Thymus (tissue), 11 donors: Measurements from ENCODE around the gene SLC1A1. TPM values are rescaled to one million over a fixed set of nuclear protein-coding genes. Genes with fewer than 3 reads are reported as not detected.

Source experiments
- DNase-seq, 9 donors: peaks; one replicate each; pipeline ENCODE4 v3.0.0-alpha.2; 2013; ENCODE audit warnings: low spot score in 9 of 9, low read depth in 6 of 9, missing footprints in 1 of 9
- H3K27ac ChIP-seq, 2 donors: one replicate each; pipeline ENCODE4 v1.5.1; 2013; ENCODE audit warnings: control low read depth in 1 of 2, low read depth in 1 of 2, low read length in 1 of 2, mild to moderate bottlenecking in 1 of 2, moderate library complexity in 1 of 2
- H3K27me3 ChIP-seq, 2 donors: one replicate each; pipeline ENCODE4 v1.5.1; 2013; ENCODE audit warnings: low read length in 1 of 2; ENCODE audit not compliant: control insufficient read depth in 2 of 2, insufficient read depth in 1 of 2
- H3K36me3 ChIP-seq, 2 donors: one replicate each; pipeline ENCODE4 v1.5.1; 2013; ENCODE audit warnings: low read length in 1 of 2, mild to moderate bottlenecking in 1 of 2, moderate library complexity in 1 of 2; ENCODE audit not compliant: control insufficient read depth in 2 of 2, insufficient read depth in 2 of 2
- H3K4me1 ChIP-seq, 2 donors: one replicate each; pipeline ENCODE4 v1.5.1; 2013; ENCODE audit warnings: low read length in 2 of 2; ENCODE audit not compliant: control insufficient read depth in 2 of 2, insufficient read depth in 2 of 2
- H3K4me3 ChIP-seq, 2 donors: one replicate each; pipeline ENCODE4 v1.5.1; 2013; ENCODE audit warnings: low read length in 2 of 2, control low read depth in 1 of 2, mild to moderate bottlenecking in 1 of 2
- H3K9me3 ChIP-seq, 2 donors: one replicate each; pipeline ENCODE4 v1.5.1; 2013; ENCODE audit warnings: low read length in 1 of 2, mild to moderate bottlenecking in 1 of 2; ENCODE audit not compliant: control insufficient read depth in 2 of 2, insufficient read depth in 1 of 2
- WGBS: extraction: QIAGEN DNeasy Blood & Tissue Kit; methylation state at CpG from one replicate; pipeline ENCODE4 v1.1.7; 2013; 5-methylcytosine and 5-hydroxymethylcytosine counted together
- polyA plus RNA-seq: library from polyadenylated mRNA; stranded (reverse); fragments of 200-250 nt; gene quantifications from one replicate; pipeline ENCODE4 v1.2.3, GENCODE V29; 2013
- total RNA-seq: library from RNA; stranded (reverse); fragments of 120-200 nt; gene quantifications from one replicate; pipeline ENCODE4 v1.2.4, GENCODE V29; 2013
- donor health status: healthy.

Gene SLC1A1
- total and polyA plus RNA-seq, 2 donors, result 0.42 to 0.59 TPM

- Histone ChIP-seq H3K27ac (no peak overlapping the region), H3K36me3 (no peaks in the 10 kb centered on the region), H3K9me3 (no peaks in the 10 kb centered on the region), H3K4me1 (peaks cover 0 to 4% of the 10 kb centered on the region in 2 donors), H3K27me3 (peaks cover 37 to 72% of the 10 kb centered on the region in 2 donors), H3K4me3 (peak overlapping the region in 1 of 2 donors; percentile 44)
- WGBS, result 7% methylated on average over 8 of the region's 8 CpGs
- DNase-seq, result no peak
Measured at GRCh38 chr9:4489562-4489918, 728 bp upstream of the SLC1A1 start.

GRCh38 chr9:4490705-4491625 is 697 bp downstream of the SLC1A1 start:
- Histone ChIP-seq H3K9me3 (no peaks in the 10 kb centered on the region), H3K27me3 (peaks cover 37 to 81% of the 10 kb centered on the region in 2 donors), H3K36me3 (no peaks in the 10 kb centered on the region), H3K4me1 (peaks cover 0 to 4% of the 10 kb centered on the region in 2 donors), H3K27ac (no peak overlapping the region), H3K4me3 (peak overlapping the region in 1 of 2 donors; percentile 44)
- no peak for DNase-seq
- 5% methylated on average over 52 of the region's 52 CpGs for WGBS

- Histone ChIP-seq H3K4me1 (peaks cover 0 to 4% of the 10 kb centered on the region in 2 donors), H3K4me3 (no peak overlapping the region), H3K27me3 (peaks cover 37 to 82% of the 10 kb centered on the region in 2 donors), H3K9me3 (no peaks in the 10 kb centered on the region), H3K36me3 (no peaks in the 10 kb centered on the region), H3K27ac (no peak overlapping the region)
- WGBS, result 15% methylated on average over 7 of the region's 7 CpGs
- DNase-seq, result no peak
Measured at GRCh38 chr9:4491626-4491975, 1.3 kb downstream of the SLC1A1 start.

GRCh38 chr9:4494332-4494731 is 4.1 kb downstream of the SLC1A1 start:
- H3K27me3 ChIP-seq, result peaks cover 29 to 63% of the 10 kb centered on the region in 2 donors
- WGBS, result 95% methylated on average over 2 of the region's 2 CpGs
- no peak for DNase-seq

GRCh38 chr9:4494806-4495205 is 4.5 kb downstream of the SLC1A1 start:
- Histone ChIP-seq H3K4me1 (peaks cover 0 to 4% of the 10 kb centered on the region in 2 donors), H3K4me3 (no peak overlapping the region), H3K27me3 (peaks cover 24 to 59% of the 10 kb centered on the region in 2 donors), H3K36me3 (no peaks in the 10 kb centered on the region), H3K9me3 (no peaks in the 10 kb centered on the region), H3K27ac (no peak overlapping the region)
- no peak for DNase-seq
- 92% methylated on average over 7 of the region's 7 CpGs for WGBS

More at GRCh38 chr9:4494332-4494731, 4.1 kb downstream of the SLC1A1 start:
- no peak overlapping the region for H3K4me3 ChIP-seq
- peaks cover 0 to 4% of the 10 kb centered on the region in 2 donors for H3K4me1 ChIP-seq
- no peak overlapping the region for H3K27ac ChIP-seq
- no peaks in the 10 kb centered on the region for H3K36me3 ChIP-seq
- no peaks in the 10 kb centered on the region for H3K9me3 ChIP-seq

- 94% methylated on average over 4 of the region's 4 CpGs for WGBS
- no peak for DNase-seq
- peaks cover 17 to 51% of the 10 kb centered on the region in 2 donors for H3K27me3 ChIP-seq
Measured at GRCh38 chr9:4495537-4495936, 5.3 kb downstream of the SLC1A1 start.

GRCh38 chr9:4496497-4496896 is 6.2 kb downstream of the SLC1A1 start:
- peaks cover 7 to 42% of the 10 kb centered on the region in 2 donors for H3K27me3 ChIP-seq
- H3K36me3 ChIP-seq, result no peaks in the 10 kb centered on the region
- WGBS, result 95% methylated on average over 2 of the region's 2 CpGs
- no peak overlapping the region for H3K4me3 ChIP-seq
- no peak for DNase-seq
- no peak overlapping the region for H3K27ac ChIP-seq
- no peaks in the 10 kb centered on the region for H3K9me3 ChIP-seq
- no peaks in the 10 kb centered on the region for H3K4me1 ChIP-seq

More at GRCh38 chr9:4495537-4495936, 5.3 kb downstream of the SLC1A1 start:
- H3K9me3 ChIP-seq, result no peaks in the 10 kb centered on the region
- peaks cover 0 to 4% of the 10 kb centered on the region in 2 donors for H3K4me1 ChIP-seq
- H3K27ac ChIP-seq, result no peak overlapping the region
- no peaks in the 10 kb centered on the region for H3K36me3 ChIP-seq
- no peak overlapping the region for H3K4me3 ChIP-seq

GRCh38 chr9:4497395-4497794 is 7.1 kb downstream of the SLC1A1 start:
- 38% methylated on average over 1 of the region's 1 CpG for WGBS
- no peaks in the 10 kb centered on the region for H3K4me1 ChIP-seq
- no peak for DNase-seq
- H3K4me3 ChIP-seq, result no peak overlapping the region
- no peaks in the 10 kb centered on the region for H3K36me3 ChIP-seq
- peaks cover 3 to 33% of the 10 kb centered on the region in 2 donors for H3K27me3 ChIP-seq
- H3K9me3 ChIP-seq, result no peaks in the 10 kb centered on the region
- H3K27ac ChIP-seq, result no peak overlapping the region

- Histone ChIP-seq H3K36me3 (no peaks in the 10 kb centered on the region), H3K4me1 (no peaks in the 10 kb centered on the region), H3K27me3 (peaks cover 0 to 28% of the 10 kb centered on the region in 2 donors), H3K9me3 (no peaks in the 10 kb centered on the region), H3K27ac (no peak overlapping the region), H3K4me3 (no peak overlapping the region)
- 84% methylated on average over 1 of the region's 1 CpG for WGBS
- DNase-seq, result no peak
Measured at GRCh38 chr9:4497855-4498254, 7.6 kb downstream of the SLC1A1 start.
